Type B pancreatic cell (in vitro differentiated cells): ENCODE results near the gene MLLT6. TPM values are rescaled to one million over a fixed set of nuclear protein-coding genes. Genes with fewer than 3 reads are reported as not detected.

Experiments used
- DNase-seq: peaks from one replicate; pipeline ENCODE4 v3.0.0; 2021; ENCODE audit warnings: mixed read lengths; ENCODE audit not compliant: unreplicated experiment; ENCODE audit errors: extremely low spot score
- H3K27ac Mint-ChIP-seq: 2 replicates; pipeline ENCODE4 v1.8.0; 2021; ENCODE audit warnings: mild to moderate bottlenecking, mixed read lengths
- H3K27me3 Mint-ChIP-seq: 2 replicates; pipeline ENCODE4 v1.8.0; 2021; ENCODE audit warnings: mixed read lengths
- H3K36me3 Mint-ChIP-seq: 2 replicates; pipeline ENCODE4 v1.8.0; 2021; ENCODE audit warnings: mixed read lengths
- H3K4me1 Mint-ChIP-seq: one replicate; pipeline ENCODE4 v1.8.0; 2021; ENCODE audit warnings: mixed read lengths; ENCODE audit not compliant: unreplicated experiment
- H3K4me3 Mint-ChIP-seq: 2 replicates; pipeline ENCODE4 v1.8.0; 2021; ENCODE audit warnings: mild to moderate bottlenecking, mixed read lengths
- H3K9me3 Mint-ChIP-seq: 2 replicates; pipeline ENCODE4 v1.8.0; 2021; ENCODE audit warnings: mixed read lengths
- microRNA-seq: library from miRNA; unstranded; fragments of <30 nt; microRNA quantifications from one replicate; pipeline ENCODE4, GENCODE V29; 2020
- total RNA-seq: library from RNA; stranded (reverse); gene quantifications from 2 replicates; pipeline ENCODE4 v1.2.1, GENCODE V29; 2021; ENCODE audit warnings: low replicate concordance
- TF ChIP-seq, protein P1 (sequence below): fragments of 200-600 bp; sonication (generic); conservative IDR thresholded peaks from 2 replicates; pipeline ENCODE4 v1.5.0; 2021; ENCODE audit warnings: antibody characterized with exemption, mild to moderate bottlenecking

The MLLT6 gene
- total RNA-seq, 1 donor from 2014 or later = 130 TPM

DNA sequence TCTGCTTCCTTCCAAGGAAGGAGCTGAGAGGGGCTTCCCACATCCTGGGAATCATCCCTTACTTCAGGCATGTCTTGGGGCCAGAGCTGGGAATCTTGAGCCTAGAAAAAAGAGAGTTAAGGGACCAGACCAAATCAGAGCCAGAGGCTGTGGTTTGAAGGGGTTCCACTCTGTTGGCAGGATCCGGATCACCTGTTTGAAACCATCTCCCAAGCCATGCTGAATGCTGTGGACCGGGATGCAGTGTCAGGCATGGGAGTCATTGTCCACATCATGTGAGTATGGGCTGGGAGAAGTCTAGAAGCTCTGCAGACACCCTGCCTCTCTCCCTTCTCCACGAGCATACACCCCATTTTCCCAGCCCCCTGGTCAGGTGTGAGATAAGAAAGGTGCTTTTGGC is 57.2 kb downstream of the MLLT6 start:
- Mint-ChIP-seq H3K4me1 (no peaks in the 10 kb centered on the region), H3K36me3 (peaks cover 15% of the 10 kb centered on the region), H3K27ac (no peak overlapping the region), H3K4me3 (no peak overlapping the region), H3K27me3 (no peaks in the 10 kb centered on the region), H3K9me3 (no peaks in the 10 kb centered on the region)
- TF ChIP-seq, protein P1, sequence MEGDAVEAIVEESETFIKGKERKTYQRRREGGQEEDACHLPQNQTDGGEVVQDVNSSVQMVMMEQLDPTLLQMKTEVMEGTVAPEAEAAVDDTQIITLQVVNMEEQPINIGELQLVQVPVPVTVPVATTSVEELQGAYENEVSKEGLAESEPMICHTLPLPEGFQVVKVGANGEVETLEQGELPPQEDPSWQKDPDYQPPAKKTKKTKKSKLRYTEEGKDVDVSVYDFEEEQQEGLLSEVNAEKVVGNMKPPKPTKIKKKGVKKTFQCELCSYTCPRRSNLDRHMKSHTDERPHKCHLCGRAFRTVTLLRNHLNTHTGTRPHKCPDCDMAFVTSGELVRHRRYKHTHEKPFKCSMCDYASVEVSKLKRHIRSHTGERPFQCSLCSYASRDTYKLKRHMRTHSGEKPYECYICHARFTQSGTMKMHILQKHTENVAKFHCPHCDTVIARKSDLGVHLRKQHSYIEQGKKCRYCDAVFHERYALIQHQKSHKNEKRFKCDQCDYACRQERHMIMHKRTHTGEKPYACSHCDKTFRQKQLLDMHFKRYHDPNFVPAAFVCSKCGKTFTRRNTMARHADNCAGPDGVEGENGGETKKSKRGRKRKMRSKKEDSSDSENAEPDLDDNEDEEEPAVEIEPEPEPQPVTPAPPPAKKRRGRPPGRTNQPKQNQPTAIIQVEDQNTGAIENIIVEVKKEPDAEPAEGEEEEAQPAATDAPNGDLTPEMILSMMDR = no peak
- no peak for DNase-seq

DNA sequence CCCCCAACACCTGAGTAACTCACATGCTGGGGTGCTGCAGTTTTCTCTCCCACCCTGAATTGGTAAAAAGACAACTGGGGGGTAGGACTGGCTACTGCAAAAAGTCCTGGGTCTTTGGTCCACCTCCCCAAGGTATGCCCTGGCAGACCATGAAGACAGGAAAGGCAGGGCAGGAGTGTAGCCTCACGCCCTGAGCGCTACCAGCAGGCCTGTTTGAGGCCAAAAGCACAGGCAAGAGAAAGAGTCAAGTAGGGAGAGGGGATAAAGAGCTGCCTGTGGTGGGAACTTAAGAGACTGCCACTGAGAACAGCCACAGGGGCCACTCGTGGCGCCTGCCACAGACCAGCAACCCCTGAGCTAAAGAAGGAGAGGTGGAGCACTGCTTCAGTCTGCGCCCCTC is 61.3 kb downstream of the MLLT6 start:
- Mint-ChIP-seq H3K36me3 (peaks cover 13% of the 10 kb centered on the region), H3K27ac (peak overlapping the region; percentile 27), H3K9me3 (no peaks in the 10 kb centered on the region), H3K27me3 (no peaks in the 10 kb centered on the region), H3K4me3 (no peak overlapping the region), H3K4me1 (no peaks in the 10 kb centered on the region)
- TF ChIP-seq, protein P1 = no peak
- no peak for DNase-seq

DNA sequence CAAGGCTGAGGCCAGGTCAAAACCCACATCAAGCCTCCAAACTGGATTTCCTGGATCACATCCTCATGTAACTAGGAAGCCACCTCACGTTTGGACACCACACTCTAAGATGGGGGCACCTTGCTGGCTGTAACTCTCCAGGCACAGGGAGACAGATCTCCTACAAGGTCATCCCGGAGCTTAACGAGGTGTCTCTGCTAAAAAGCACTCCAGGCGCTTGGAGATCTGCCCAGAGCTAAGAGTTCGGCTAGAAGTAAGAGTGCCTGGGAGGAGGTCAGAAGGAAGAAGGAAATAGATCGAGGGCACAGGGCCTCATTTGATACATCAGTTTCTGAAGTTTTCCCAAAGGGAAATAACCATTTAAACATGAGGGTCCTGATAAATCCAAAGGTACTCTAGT is 63.3 kb downstream of the MLLT6 start:
- no peak overlapping the region for H3K27ac Mint-ChIP-seq
- H3K27me3 Mint-ChIP-seq = no peaks in the 10 kb centered on the region
- no peaks in the 10 kb centered on the region for H3K4me1 Mint-ChIP-seq
- TF ChIP-seq, protein P1 = no peak
- H3K9me3 Mint-ChIP-seq = no peaks in the 10 kb centered on the region
- no peak for DNase-seq
- peaks cover 16% of the 10 kb centered on the region for H3K36me3 Mint-ChIP-seq
- H3K4me3 Mint-ChIP-seq = no peak overlapping the region

DNA sequence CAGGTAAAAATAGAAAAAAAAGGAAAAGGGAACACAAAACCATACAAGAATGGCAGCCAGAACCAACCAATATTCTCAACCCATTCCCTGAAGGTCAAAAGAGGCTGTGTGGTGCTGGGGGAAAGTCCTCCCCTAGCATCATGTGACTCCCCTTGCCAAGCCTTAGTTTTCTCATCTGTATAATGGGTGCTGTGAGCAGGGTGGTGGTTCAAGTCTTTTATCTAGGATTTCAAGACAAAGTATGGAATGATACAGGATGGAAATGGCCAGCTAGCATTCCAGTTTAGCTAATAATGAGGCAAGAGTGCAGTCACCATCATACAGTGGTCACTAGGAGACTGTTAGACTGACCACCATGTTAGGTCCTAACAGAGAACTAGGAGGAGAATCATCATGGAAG is 68.2 kb downstream of the MLLT6 start:
- peaks cover 20% of the 10 kb centered on the region for H3K36me3 Mint-ChIP-seq

DNA sequence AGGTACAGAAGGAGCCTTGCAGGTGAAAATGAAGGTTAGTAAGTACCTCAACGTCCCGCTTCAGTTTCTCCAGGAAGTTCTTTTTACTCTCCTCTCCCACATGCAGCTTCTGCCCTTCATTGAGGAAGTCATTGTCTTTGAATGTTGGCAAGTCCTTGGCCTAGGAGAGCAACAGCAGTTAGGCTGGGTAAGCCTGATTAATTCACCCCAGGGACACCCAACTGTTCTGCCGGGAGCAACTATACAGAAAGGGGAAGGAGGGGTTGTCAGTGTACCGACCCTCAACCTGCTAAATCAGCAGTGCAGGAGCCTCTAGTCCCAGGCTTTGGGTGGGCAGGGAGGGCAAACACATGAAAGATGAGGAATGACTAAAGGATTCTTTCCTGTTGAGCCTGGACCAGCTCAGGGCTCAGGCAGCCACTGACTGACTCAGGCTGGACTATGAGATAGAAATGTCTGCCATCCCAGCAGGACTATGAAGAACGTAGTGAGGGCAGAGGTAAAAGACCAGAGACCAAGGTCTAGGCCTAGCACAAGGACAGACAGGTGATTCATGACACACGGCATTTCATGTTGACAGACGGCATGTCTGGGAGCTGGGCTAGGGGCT is 72.7 kb downstream of the MLLT6 start:
- no peaks in the 10 kb centered on the region for H3K9me3 Mint-ChIP-seq
- H3K4me1 Mint-ChIP-seq = no peaks in the 10 kb centered on the region
- H3K4me3 Mint-ChIP-seq = no peak overlapping the region
- TF ChIP-seq, protein P1 = no peak
- H3K27me3 Mint-ChIP-seq = no peaks in the 10 kb centered on the region
- H3K36me3 Mint-ChIP-seq = peaks cover 20% of the 10 kb centered on the region
- no peak for DNase-seq
- H3K27ac Mint-ChIP-seq = no peak overlapping the region

More for the DNA sequence above, 68.2 kb downstream of the MLLT6 start:
- Mint-ChIP-seq H3K27ac (no peak overlapping the region), H3K27me3 (no peaks in the 10 kb centered on the region), H3K4me1 (no peaks in the 10 kb centered on the region), H3K9me3 (no peaks in the 10 kb centered on the region), H3K4me3 (no peak overlapping the region)
- TF ChIP-seq, protein P1 = no peak
- no peak for DNase-seq

Small RNA genes lying within 50 kb of the gene (microRNA-seq; reads per million reads assigned to microRNA genes)
- 1.4 reads per million for gene MIR4726
- gene MIR4734 = not detected

Other genes with a start within 250 kb of the MLLT6 start
- gene SRCIN1, start 99.3 kb upstream of the MLLT6 start, total RNA-seq = 8.3 and 11.9 TPM in 2 replicates
- 6.2 and 11.0 TPM in 2 replicates for gene EPOP, start 30.3 kb upstream of the MLLT6 start, total RNA-seq
- gene CISD3, start 25.1 kb downstream of the MLLT6 start, total RNA-seq = 12.8 and 15.6 TPM in 2 replicates
- 37.6 and 74.6 TPM in 2 replicates for gene PCGF2, start 43.1 kb downstream of the MLLT6 start, total RNA-seq
- gene PSMB3, start 47.5 kb downstream of the MLLT6 start, total RNA-seq = 149 and 152 TPM in 2 replicates
- 37.0 and 72.6 TPM in 2 replicates for gene PIP4K2B, start 94.3 kb downstream of the MLLT6 start, total RNA-seq
- gene CWC25, start 120.0 kb downstream of the MLLT6 start, total RNA-seq = 17.7 and 19.7 TPM in 2 replicates
- 1,908 and 1,925 TPM in 2 replicates for gene RPL23, start 148.4 kb downstream of the MLLT6 start, total RNA-seq
- gene LASP1, start 164.8 kb downstream of the MLLT6 start, total RNA-seq = 159 and 210 TPM in 2 replicates